ENCODE results near the gene NLGN3. TPM values are rescaled to one million over a fixed set of nuclear protein-coding genes. Genes with fewer than 3 reads are reported as not detected.

NLGN3 gene
- total and polyA plus RNA-seq, 2 experiments from 2014 or later, result 0.11 to 0.34 TPM

- TF ChIP-seq EZH2phosphoT487 (IDR thresholded peaks at IDR 0.05; ENCODE audit: insufficient read depth, low read depth), result no peak
- TF ChIP-seq EZH2 (IDR thresholded peaks at IDR 0.05; ENCODE audit: insufficient read depth, poor library complexity, severe bottlenecking), result no peak
- H4K20me1 ChIP-seq (ENCODE audit: insufficient read depth), result no peaks in the 10 kb centered on the region
- no peaks in the 10 kb centered on the region for H3K36me3 ChIP-seq (ENCODE audit: low read depth)
- H3K4me3 ChIP-seq, result no peak overlapping the region
- no peak overlapping the region for H3K27ac ChIP-seq
- no peaks in the 10 kb centered on the region for H3K79me2 ChIP-seq (ENCODE audit: insufficient read depth)
- no peak for DNase-seq
- 74 to 86% methylated on average over 3 of the region's 3 CpGs for WGBS, 2 experiments (ENCODE audit: low coverage in 1 of 2, low lambda C conversion rate in 2 of 2, missing lambda C conversion rate in 2 of 2)
- H3K27me3 ChIP-seq (replicated peaks; ENCODE audit: insufficient read depth), result no peaks in the 10 kb centered on the region
- no peak overlapping the region for H3K9ac ChIP-seq
- no peak overlapping the region for H3K4me2 ChIP-seq (ENCODE audit: unreplicated experiment)
- in situ Hi-C loops (cut with MboI), result loop anchor here (25.0 kb wide), 1 partner anchor 436 kb away; no protein-coding TSS in a partner anchor
- no peak overlapping the region for H2AFZ ChIP-seq
- H3K4me1 ChIP-seq (ENCODE audit: insufficient read depth), result no peaks in the 10 kb centered on the region
- no peaks in the 10 kb centered on the region for H3K9me3 ChIP-seq (ENCODE audit: low read depth)
- no peaks in the 10 kb centered on the region for H3K9me2 ChIP-seq (ENCODE audit: insufficient read depth)
- H3F3A ChIP-seq (ENCODE audit: insufficient read depth), result no peaks in the 10 kb centered on the region
Observed at GRCh38 chrX:71198066-71198465, 53.4 kb downstream of the NLGN3 start.

GRCh38 chrX:71199252-71200008 is 54.8 kb downstream of the NLGN3 start:
- no peak for TF ChIP-seq EZH2 (IDR thresholded peaks at IDR 0.05; ENCODE audit: insufficient read depth, poor library complexity, severe bottlenecking)
- no peak for TF ChIP-seq EZH2phosphoT487 (IDR thresholded peaks at IDR 0.05; ENCODE audit: insufficient read depth, low read depth)
- H3K4me3 ChIP-seq, result no peak overlapping the region
- no peak overlapping the region for H2AFZ ChIP-seq
- no peak for DNase-seq
- no peak overlapping the region for H3K27ac ChIP-seq
- WGBS, 2 experiments (ENCODE audit: low coverage in 1 of 2, low lambda C conversion rate in 2 of 2, missing lambda C conversion rate in 2 of 2), result 34 to 66% methylated on average over 4 to 7 of the region's 7 CpGs
- no peaks in the 10 kb centered on the region for H3K9me2 ChIP-seq (ENCODE audit: insufficient read depth)
- H4K20me1 ChIP-seq (ENCODE audit: insufficient read depth), result no peaks in the 10 kb centered on the region
- no peaks in the 10 kb centered on the region for H3K27me3 ChIP-seq (replicated peaks; ENCODE audit: insufficient read depth)
- no peaks in the 10 kb centered on the region for H3F3A ChIP-seq (ENCODE audit: insufficient read depth)
- no peaks in the 10 kb centered on the region for H3K79me2 ChIP-seq (ENCODE audit: insufficient read depth)
- H3K4me1 ChIP-seq (ENCODE audit: insufficient read depth), result no peaks in the 10 kb centered on the region
- in situ Hi-C loops (cut with MboI), result loop anchor here (25.0 kb wide), 1 partner anchor 437 kb away; no protein-coding TSS in a partner anchor
- no peak overlapping the region for H3K9ac ChIP-seq
- no peaks in the 10 kb centered on the region for H3K9me3 ChIP-seq (ENCODE audit: low read depth)
- H3K4me2 ChIP-seq (ENCODE audit: unreplicated experiment), result no peak overlapping the region
- H3K36me3 ChIP-seq (ENCODE audit: low read depth), result no peaks in the 10 kb centered on the region

GRCh38 chrX:71210816-71211215 is 66.2 kb downstream of the NLGN3 start:
- no peaks in the 10 kb centered on the region for H3K79me2 ChIP-seq (ENCODE audit: insufficient read depth)
- no peak overlapping the region for H3K4me2 ChIP-seq (ENCODE audit: unreplicated experiment)
- H3F3A ChIP-seq (ENCODE audit: insufficient read depth), result no peaks in the 10 kb centered on the region
- no peaks in the 10 kb centered on the region for H3K4me1 ChIP-seq (ENCODE audit: insufficient read depth)
- in situ Hi-C loops (cut with MboI), result no loop called here
- H3K27ac ChIP-seq, result no peak overlapping the region
- H2AFZ ChIP-seq, result no peak overlapping the region
- H3K9me3 ChIP-seq (ENCODE audit: low read depth), result no peaks in the 10 kb centered on the region
- H3K27me3 ChIP-seq (replicated peaks; ENCODE audit: insufficient read depth), result no peaks in the 10 kb centered on the region
- H3K9ac ChIP-seq, result no peak overlapping the region
- H3K4me3 ChIP-seq, result no peak overlapping the region
- 0 to 3% methylated on average over 2 to 3 of the region's 3 CpGs for WGBS, 2 experiments (ENCODE audit: low coverage in 1 of 2, low lambda C conversion rate in 2 of 2, missing lambda C conversion rate in 2 of 2)
- H3K36me3 ChIP-seq (ENCODE audit: low read depth), result no peaks in the 10 kb centered on the region
- H4K20me1 ChIP-seq (ENCODE audit: insufficient read depth), result no peaks in the 10 kb centered on the region
- H3K9me2 ChIP-seq (ENCODE audit: insufficient read depth), result no peaks in the 10 kb centered on the region
- peak; percentile 50 for DNase-seq
- no peak for TF ChIP-seq EZH2 (IDR thresholded peaks at IDR 0.05; ENCODE audit: insufficient read depth, poor library complexity, severe bottlenecking)
- no peak for TF ChIP-seq EZH2phosphoT487 (IDR thresholded peaks at IDR 0.05; ENCODE audit: insufficient read depth, low read depth)

- no peaks in the 10 kb centered on the region for H3F3A ChIP-seq (ENCODE audit: insufficient read depth)
- H3K27me3 ChIP-seq (replicated peaks; ENCODE audit: insufficient read depth), result no peaks in the 10 kb centered on the region
- no peak overlapping the region for H3K4me2 ChIP-seq (ENCODE audit: unreplicated experiment)
- no peak overlapping the region for H3K9ac ChIP-seq
- in situ Hi-C loops (cut with MboI), result no loop called here
- H3K36me3 ChIP-seq (ENCODE audit: low read depth), result no peaks in the 10 kb centered on the region
- H3K79me2 ChIP-seq (ENCODE audit: insufficient read depth), result no peaks in the 10 kb centered on the region
- TF ChIP-seq EZH2 (IDR thresholded peaks at IDR 0.05; ENCODE audit: insufficient read depth, poor library complexity, severe bottlenecking), result no peak
- TF ChIP-seq EZH2phosphoT487 (IDR thresholded peaks at IDR 0.05; ENCODE audit: insufficient read depth, low read depth), result no peak
- H3K27ac ChIP-seq, result no peak overlapping the region
- no peaks in the 10 kb centered on the region for H3K9me3 ChIP-seq (ENCODE audit: low read depth)
- H4K20me1 ChIP-seq (ENCODE audit: insufficient read depth), result no peaks in the 10 kb centered on the region
- WGBS, 2 experiments (ENCODE audit: low coverage in 1 of 2, low lambda C conversion rate in 2 of 2, missing lambda C conversion rate in 2 of 2), result 75 to 85% methylated on average over 5 of the region's 5 CpGs
- H3K4me3 ChIP-seq, result no peak overlapping the region
- no peak for DNase-seq
- H2AFZ ChIP-seq, result no peak overlapping the region
- H3K4me1 ChIP-seq (ENCODE audit: insufficient read depth), result no peaks in the 10 kb centered on the region
- no peaks in the 10 kb centered on the region for H3K9me2 ChIP-seq (ENCODE audit: insufficient read depth)
Observed at GRCh38 chrX:71212536-71212935, 67.9 kb downstream of the NLGN3 start.
